HG02870 (cell line): ENCODE results near the gene CD4.
A peak's percentile ranks its signal among the peaks of the same experiment; 100 is the strongest.

Experiments used
- ATAC-seq: cut with Tn5 transposase; IDR thresholded peaks from one replicate; pipeline ENCODE4 v1.9.1; 2021; ENCODE audit warnings: mild to moderate bottlenecking, moderate library complexity; ENCODE audit not compliant: unreplicated experiment

Gene CD4

GRCh38 chr12:6777386-6777785 is 11.9 kb upstream of the CD4 start:
- ATAC-seq: no peak

GRCh38 chr12:6778217-6778573 is 11.1 kb upstream of the CD4 start:
- ATAC-seq: no peak

- ATAC-seq: peak; percentile 70
Measured at GRCh38 chr12:6778574-6779550, 10.5 kb upstream of the CD4 start.

- no peak for ATAC-seq
Measured at GRCh38 chr12:6779708-6780432, 9.5 kb upstream of the CD4 start.

- ATAC-seq: no peak
Measured at GRCh38 chr12:6780573-6780972, 8.8 kb upstream of the CD4 start.

GRCh38 chr12:6782119-6782518 is 7.2 kb upstream of the CD4 start:
- no peak for ATAC-seq

GRCh38 chr12:6782850-6783566 is 6.3 kb upstream of the CD4 start:
- no peak for ATAC-seq

- no peak for ATAC-seq
Measured at GRCh38 chr12:6783828-6784227, 5.5 kb upstream of the CD4 start.

- no peak for ATAC-seq
Measured at GRCh38 chr12:6784296-6784695, 5.0 kb upstream of the CD4 start.

- ATAC-seq: no peak
Measured at GRCh38 chr12:6784761-6785160, 4.6 kb upstream of the CD4 start.

- ATAC-seq: no peak
Measured at GRCh38 chr12:6786416-6787094, 2.8 kb upstream of the CD4 start.

GRCh38 chr12:6787309-6787708 is 2.0 kb upstream of the CD4 start:
- ATAC-seq: no peak

- ATAC-seq: no peak
Measured at GRCh38 chr12:6790496-6791150, 1.3 kb downstream of the CD4 start.

- no peak for ATAC-seq
Measured at GRCh38 chr12:6791931-6792520, 2.7 kb downstream of the CD4 start.

GRCh38 chr12:6792522-6793201 is 3.3 kb downstream of the CD4 start:
- ATAC-seq: no peak

- ATAC-seq: no peak
Measured at GRCh38 chr12:6795088-6795487, 5.8 kb downstream of the CD4 start.

- ATAC-seq: no peak
Measured at GRCh38 chr12:6796576-6796975, 7.2 kb downstream of the CD4 start.

GRCh38 chr12:6799147-6799546 is 9.8 kb downstream of the CD4 start:
- ATAC-seq: no peak

GRCh38 chr12:6807170-6807569 is 17.8 kb downstream of the CD4 start:
- no peak for ATAC-seq
